H9 (cell line): ENCODE measurements around the gene SH3RF3. TPM values are rescaled to one million over a fixed set of nuclear protein-coding genes. Genes with fewer than 3 reads are reported as not detected.

ENCODE experiments used
- DNase-seq: peaks from one replicate; pipeline ENCODE4 v3.0.0-alpha.2; 2017
- H2AFZ ChIP-seq: one replicate; pipeline ENCODE4 v1.6.1; 2013; ENCODE audit warnings: mild to moderate bottlenecking, low read length, control low read depth, moderate library complexity
- H2AK5ac ChIP-seq: 2 replicates; pipeline ENCODE4 v1.6.1; 2013; ENCODE audit warnings: low read length, control low read depth, mixed read lengths; ENCODE audit not compliant: insufficient read length
- H2BK120ac ChIP-seq: one replicate; pipeline ENCODE4 v1.6.1; 2013; ENCODE audit warnings: low read depth, mild to moderate bottlenecking, low read length, control low read depth, inconsistent platforms; ENCODE audit not compliant: poor library complexity, severe bottlenecking
- H2BK12ac ChIP-seq: 2 replicates; pipeline ENCODE4 v1.6.1; 2013; ENCODE audit warnings: low read length, control low read depth, mixed read lengths, low read depth; ENCODE audit not compliant: insufficient read length
- H2BK15ac ChIP-seq: 2 replicates; pipeline ENCODE4 v1.6.1; 2013; ENCODE audit warnings: low read depth, low read length, control low read depth
- H2BK20ac ChIP-seq: one replicate; pipeline ENCODE4 v1.6.1; 2013; ENCODE audit warnings: low read depth, mild to moderate bottlenecking, low read length, control low read depth, inconsistent platforms; ENCODE audit not compliant: poor library complexity, severe bottlenecking
- H2BK5ac ChIP-seq: 2 replicates; pipeline ENCODE4 v1.6.1; 2013; ENCODE audit warnings: low read length, control low read depth, mixed read lengths; ENCODE audit not compliant: insufficient read length
- H3K14ac ChIP-seq: 2 replicates; pipeline ENCODE4 v1.6.1; 2013; ENCODE audit warnings: low read length, control low read depth; ENCODE audit not compliant: insufficient read depth
- H3K18ac ChIP-seq: 2 replicates; pipeline ENCODE4 v1.6.1; 2013; ENCODE audit warnings: low read depth, mild to moderate bottlenecking, mixed read lengths, low read length, control low read depth; ENCODE audit not compliant: insufficient read length
- H3K23ac ChIP-seq: 2 replicates; pipeline ENCODE4 v1.6.1; 2013; ENCODE audit warnings: low read length, control low read depth, mixed read lengths, low read depth; ENCODE audit not compliant: insufficient read length
- H3K23me2 ChIP-seq: 2 replicates; pipeline ENCODE4 v1.6.1; 2013; ENCODE audit warnings: low read depth, mild to moderate bottlenecking, mixed read lengths, low read length, control low read depth; ENCODE audit not compliant: insufficient read length, poor library complexity, severe bottlenecking
- H3K27ac ChIP-seq: 2 replicates; pipeline ENCODE4 v1.5.1; 2013; ENCODE audit warnings: low read length, control low read depth, mixed read lengths, low read depth; ENCODE audit not compliant: insufficient read length
- H3K27me3 ChIP-seq: 2 replicates; pipeline ENCODE4 v1.6.1; 2013; ENCODE audit warnings: low read length, control low read depth, inconsistent platforms; ENCODE audit not compliant: insufficient read depth
- H3K4ac ChIP-seq: 2 replicates; pipeline ENCODE4 v1.6.1; 2013; ENCODE audit warnings: low read depth, mild to moderate bottlenecking, control low read depth, inconsistent platforms, low read length, moderate library complexity
- H3K4me1 ChIP-seq: 2 replicates; pipeline ENCODE4 v1.6.1; 2013; ENCODE audit warnings: low read length, control low read depth, inconsistent platforms; ENCODE audit not compliant: insufficient read depth
- H3K4me2 ChIP-seq: 2 replicates; pipeline ENCODE4 v1.6.1; 2013; ENCODE audit warnings: low read length, control low read depth, mixed read lengths; ENCODE audit not compliant: insufficient read length, insufficient read depth
- H3K56ac ChIP-seq: 2 replicates; pipeline ENCODE4 v1.6.1; 2013; ENCODE audit warnings: low read depth, mild to moderate bottlenecking, mixed read lengths, low read length, control low read depth; ENCODE audit not compliant: insufficient read length
- H3K79me1 ChIP-seq: 2 replicates; pipeline ENCODE4 v1.6.1; 2013; ENCODE audit warnings: low read depth, mild to moderate bottlenecking, moderate library complexity, low read length, control low read depth, inconsistent platforms; ENCODE audit not compliant: insufficient read depth, poor library complexity, severe bottlenecking
- H3K79me2 ChIP-seq: 2 replicates; pipeline ENCODE4 v1.6.1; 2013; ENCODE audit warnings: low read length, control low read depth, inconsistent platforms; ENCODE audit not compliant: insufficient read depth
- H3K9ac ChIP-seq: 2 replicates; pipeline ENCODE4 v1.6.1; 2013; ENCODE audit warnings: low read length, control low read depth, mixed read lengths; ENCODE audit not compliant: insufficient read length; ENCODE audit errors: extremely low read depth
- H3K9me3 ChIP-seq: one replicate; pipeline ENCODE4 v1.6.1; 2013; ENCODE audit warnings: low read depth, low read length, inconsistent platforms; ENCODE audit not compliant: control insufficient read depth
- H3T11ph ChIP-seq: one replicate; pipeline ENCODE4 v1.6.1; 2013; ENCODE audit warnings: mild to moderate bottlenecking, low read length, control low read depth, inconsistent platforms
- H4K20me1 ChIP-seq: one replicate; pipeline ENCODE4 v1.6.1; 2013; ENCODE audit not compliant: control insufficient read depth, insufficient read length, insufficient read depth
- H4K5ac ChIP-seq: 2 replicates; pipeline ENCODE4 v1.6.1; 2013; ENCODE audit warnings: low read depth, mild to moderate bottlenecking, mixed read lengths, low read length, control low read depth; ENCODE audit not compliant: insufficient read length
- H4K8ac ChIP-seq: replicated peaks from 2 replicates; pipeline ENCODE4 v1.6.1; 2013; ENCODE audit warnings: low read length, control low read depth, mixed read lengths, low read depth; ENCODE audit not compliant: insufficient read length
- H4K91ac ChIP-seq: 2 replicates; pipeline ENCODE4 v1.6.1; 2013; ENCODE audit warnings: low read depth, mild to moderate bottlenecking, moderate library complexity, mixed read lengths, low read length, control low read depth; ENCODE audit not compliant: insufficient read length
- H3K27ac Mint-ChIP-seq, 3 experiments: 2 replicates in 2 of 3; 3 replicates in 1 of 3; pipeline ENCODE4 v1.8.0; 2020 to 2021; ENCODE audit warnings: mixed read lengths in 3 of 3, mild to moderate bottlenecking in 1 of 3, moderate library complexity in 1 of 3
- H3K27me3 Mint-ChIP-seq: 2 replicates; pipeline ENCODE4 v1.8.0; 2021; ENCODE audit warnings: low read depth, mild to moderate bottlenecking, moderate library complexity, mixed read lengths
- H3K36me3 Mint-ChIP-seq, 3 experiments: 2 replicates in 2 of 3; 3 replicates in 1 of 3; pipeline ENCODE4 v1.8.0; 2020 to 2021; ENCODE audit warnings: low read depth in 3 of 3, mixed read lengths in 3 of 3; ENCODE audit not compliant: insufficient read depth in 1 of 3
- H3K4me1 Mint-ChIP-seq, 2 experiments: 2 replicates each; pipeline ENCODE4 v1.8.0; 2020; ENCODE audit warnings: mixed read lengths in 2 of 2
- H3K4me3 Mint-ChIP-seq, 2 experiments: 2 replicates in 1 of 2; 3 replicates in 1 of 2; pipeline ENCODE4 v1.8.0; 2020 to 2021; ENCODE audit warnings: mild to moderate bottlenecking in 2 of 2, mixed read lengths in 2 of 2, moderate library complexity in 1 of 2
- H3K9me3 Mint-ChIP-seq, 2 experiments: 2 replicates in 1 of 2; 3 replicates in 1 of 2; pipeline ENCODE4 v1.8.0; 2020; ENCODE audit warnings: mild to moderate bottlenecking in 2 of 2, mixed read lengths in 2 of 2, moderate library complexity in 1 of 2
- CTCF ChIP-seq: fragments of 200-600 bp; sonication (generic); conservative IDR thresholded peaks from 3 replicates; pipeline ENCODE4 v1.8.0; 2021; ENCODE audit warnings: antibody characterized with exemption, mild to moderate bottlenecking
- WGBS: extraction: QIAGEN DNeasy Blood & Tissue Kit; methylation state at CpG from one replicate; pipeline ENCODE4 v1.1.7; 2013; ENCODE audit warnings: missing lambda C conversion rate, low lambda C conversion rate, mixed read lengths; ENCODE audit not compliant: insufficient read length; ENCODE audit errors: extremely low coverage; 5-methylcytosine and 5-hydroxymethylcytosine counted together
- total RNA-seq: library from RNA; stranded (reverse); gene quantifications from 2 replicates; pipeline ENCODE4 v1.2.1, GENCODE V29; 2021

The SH3RF3 gene
- total RNA-seq, 1 experiment from 2014 or later: 0.46 TPM

GRCh38 chr2:109508556-109508955 lies 379.6 kb downstream of the SH3RF3 start:
- no peaks in the 10 kb centered on the region for H3K27me3 ChIP-seq
- no peak overlapping the region for H4K91ac ChIP-seq
- no peak overlapping the region for H3T11ph ChIP-seq
- no peak overlapping the region for H3K18ac ChIP-seq
- no peak overlapping the region for H3K14ac ChIP-seq
- no peak for DNase-seq
- no peak overlapping the region for H2BK5ac ChIP-seq
- no peaks in the 10 kb centered on the region for H3K9me3 ChIP-seq
- no peak overlapping the region for H3K9ac ChIP-seq
- Mint-ChIP-seq H3K27me3 (no peaks in the 10 kb centered on the region; the same call in 1 of the 2 replicates), H3K9me3 (no peaks in the 10 kb centered on the region), H3K36me3 (no peaks in the 10 kb centered on the region), H3K27ac (no peak overlapping the region), H3K4me1 (no peaks in the 10 kb centered on the region), H3K4me3 (no peak overlapping the region)
- H3K23ac ChIP-seq: no peak overlapping the region
- H2BK120ac ChIP-seq: no peak overlapping the region
- no peak overlapping the region for H2AK5ac ChIP-seq
- no peak overlapping the region for H2BK20ac ChIP-seq
- H2BK12ac ChIP-seq: no peak overlapping the region
- no peak overlapping the region for H4K5ac ChIP-seq
- H4K8ac ChIP-seq: no peak overlapping the region
- H3K79me1 ChIP-seq: no peaks in the 10 kb centered on the region
- H2BK15ac ChIP-seq: no peak overlapping the region
- no peaks in the 10 kb centered on the region for H3K23me2 ChIP-seq
- H3K4me2 ChIP-seq: no peak overlapping the region
- TF ChIP-seq CTCF: no peak
- H3K27ac ChIP-seq: no peak overlapping the region
- no peak overlapping the region for H3K56ac ChIP-seq
- no peak overlapping the region for H3K4ac ChIP-seq
- H2AFZ ChIP-seq: no peak overlapping the region
- no peaks in the 10 kb centered on the region for H3K4me1 ChIP-seq
- no CpG with 5 or more reads among the region's 8 CpGs for WGBS
- H4K20me1 ChIP-seq: no peaks in the 10 kb centered on the region
- no peaks in the 10 kb centered on the region for H3K79me2 ChIP-seq
